ENCODE results near the gene SPTLC3.

DNA sequence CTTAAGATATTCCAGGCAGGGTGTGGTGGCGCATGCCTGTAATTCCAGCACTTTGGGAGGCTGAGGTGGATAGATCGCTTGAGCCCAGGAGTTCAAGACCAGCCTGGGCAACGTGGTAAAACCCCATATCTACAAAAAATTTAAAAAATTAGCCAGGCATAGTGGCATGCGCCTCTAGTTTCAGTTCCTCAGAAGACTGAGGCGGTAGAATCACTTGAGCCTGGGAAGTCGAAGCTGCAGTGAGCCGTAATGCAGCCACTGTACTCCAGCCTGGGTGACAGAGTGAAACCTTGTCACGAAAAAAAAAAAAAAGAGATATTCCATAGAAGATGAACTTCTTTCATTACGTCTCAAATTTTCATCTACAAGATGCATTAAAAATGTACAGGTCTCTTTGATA is 165.6 kb downstream of the SPTLC3 start:
- TF ChIP-seq SUZ12 (IDR thresholded peaks at IDR 0.05; ENCODE audit: extremely low read depth, insufficient read depth, insufficient read length) (no peak), ZNF274 (IDR thresholded peaks at IDR 0.05; ENCODE audit: low read depth, low read length) (no peak), YY1 (IDR thresholded peaks at IDR 0.05; ENCODE audit: insufficient read depth, insufficient read length) (no peak)
